SJCRH30 (cell line): Measurements from ENCODE around the gene FANK1. TPM values are rescaled to one million over a fixed set of nuclear protein-coding genes. Genes with fewer than 3 reads are reported as not detected.

Experiments used
- DNase-seq, 2 experiments: peaks; one replicate each; pipeline ENCODE4 v3.0.0-alpha.2; 2015 to 2020
- H3K27ac ChIP-seq: fragments of 250-450 bp; sonication (Bioruptor Pico); 2 replicates; pipeline ENCODE4 v1.5.1; 2020; ENCODE audit warnings: mild to moderate bottlenecking, moderate library complexity
- H3K27me3 ChIP-seq: fragments of 250-450 bp; sonication (Bioruptor Pico); 2 replicates; pipeline ENCODE4 v1.5.1; 2020; ENCODE audit warnings: mild to moderate bottlenecking, moderate library complexity
- H3K36me3 ChIP-seq: fragments of 250-450 bp; sonication (Bioruptor Pico); 2 replicates; pipeline ENCODE4 v1.5.1; 2020; ENCODE audit warnings: mild to moderate bottlenecking, moderate library complexity
- H3K4me1 ChIP-seq: fragments of 250-450 bp; sonication (Bioruptor Pico); 2 replicates; pipeline ENCODE4 v1.5.1; 2020; ENCODE audit warnings: mild to moderate bottlenecking, moderate library complexity
- H3K4me3 ChIP-seq: fragments of 250-450 bp; sonication (Bioruptor Pico); 2 replicates; pipeline ENCODE4 v1.5.1; 2020; ENCODE audit warnings: mild to moderate bottlenecking, moderate library complexity
- H3K9me3 ChIP-seq: fragments of 250-450 bp; sonication (Bioruptor Pico); replicated peaks from 2 replicates; pipeline ENCODE4 v1.5.1; 2020; ENCODE audit warnings: mild to moderate bottlenecking, moderate library complexity
- total RNA-seq: library from RNA; depleted of rRNA; stranded (reverse); fragments of >200 nt; shearing (Covaris generic); gene quantifications from 2 replicates; pipeline ENCODE4 v1.2.3, GENCODE V29; 2014; rRNA removed

FANK1 gene
- total RNA-seq, 1 experiment from 2014 or later: 0.42 TPM

DNA sequence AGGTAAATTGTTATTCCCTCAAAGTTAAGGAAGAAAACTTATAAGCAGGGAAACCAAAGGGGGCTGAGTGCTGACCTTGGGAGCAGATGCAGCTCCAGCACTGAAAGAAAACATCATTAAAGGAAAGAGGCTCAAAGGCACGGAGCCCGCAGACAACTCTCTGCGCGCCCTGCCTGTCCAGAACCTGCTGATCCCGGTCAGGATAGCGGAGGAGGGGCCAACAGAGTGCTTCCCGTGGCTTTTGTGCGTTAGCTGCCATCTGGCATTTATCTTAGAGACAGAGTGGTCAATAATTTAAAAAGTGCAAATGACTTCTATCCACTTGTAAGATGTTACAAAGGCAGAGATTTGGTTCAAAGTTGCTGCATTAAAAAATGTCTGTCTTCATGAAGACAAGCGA is 162.1 kb downstream of the FANK1 start:
- H3K4me3 ChIP-seq: no peak overlapping the region
- H3K36me3 ChIP-seq: no peaks in the 10 kb centered on the region
- H3K9me3 ChIP-seq: no peaks in the 10 kb centered on the region
- no peak for DNase-seq
- no peaks in the 10 kb centered on the region for H3K27me3 ChIP-seq
- peaks cover 15% of the 10 kb centered on the region for H3K4me1 ChIP-seq
- H3K27ac ChIP-seq: no peak overlapping the region

Other genes starting within 250 kb of the FANK1 start
- not detected in 2 replicates for gene TEX36, start 213.4 kb upstream of the FANK1 start, total RNA-seq
- gene EDRF1, start 176.9 kb upstream of the FANK1 start, total RNA-seq: 34.1 and 38.1 TPM in 2 replicates
- 0.10 TPM in 1 of 2 replicates, not detected in the other for gene MMP21, start 120.7 kb upstream of the FANK1 start, total RNA-seq
- 40.3 and 41.0 TPM in 2 replicates for gene UROS, start 73.3 kb upstream of the FANK1 start, total RNA-seq
- 151 and 175 TPM in 2 replicates for gene BCCIP, start 73.0 kb upstream of the FANK1 start, total RNA-seq
- gene DHX32, start 15.3 kb upstream of the FANK1 start, total RNA-seq: 33.8 and 35.7 TPM in 2 replicates